Airway epithelial cell (primary cell): ENCODE data around the gene ARFRP1. TPM values are rescaled to one million over a fixed set of nuclear protein-coding genes. Genes with fewer than 3 reads are reported as not detected.

Experiments used
- total RNA-seq: library from RNA; depleted of rRNA; stranded (reverse); fragments of >200 nt; gene quantifications from 2 replicates; pipeline ENCODE4 v1.2.3, GENCODE V29; 2015

ARFRP1 gene, protein sequence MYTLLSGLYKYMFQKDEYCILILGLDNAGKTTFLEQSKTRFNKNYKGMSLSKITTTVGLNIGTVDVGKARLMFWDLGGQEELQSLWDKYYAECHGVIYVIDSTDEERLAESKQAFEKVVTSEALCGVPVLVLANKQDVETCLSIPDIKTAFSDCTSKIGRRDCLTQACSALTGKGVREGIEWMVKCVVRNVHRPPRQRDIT
- total RNA-seq, result 37.6 and 49.9 TPM in 2 replicates

DNA sequence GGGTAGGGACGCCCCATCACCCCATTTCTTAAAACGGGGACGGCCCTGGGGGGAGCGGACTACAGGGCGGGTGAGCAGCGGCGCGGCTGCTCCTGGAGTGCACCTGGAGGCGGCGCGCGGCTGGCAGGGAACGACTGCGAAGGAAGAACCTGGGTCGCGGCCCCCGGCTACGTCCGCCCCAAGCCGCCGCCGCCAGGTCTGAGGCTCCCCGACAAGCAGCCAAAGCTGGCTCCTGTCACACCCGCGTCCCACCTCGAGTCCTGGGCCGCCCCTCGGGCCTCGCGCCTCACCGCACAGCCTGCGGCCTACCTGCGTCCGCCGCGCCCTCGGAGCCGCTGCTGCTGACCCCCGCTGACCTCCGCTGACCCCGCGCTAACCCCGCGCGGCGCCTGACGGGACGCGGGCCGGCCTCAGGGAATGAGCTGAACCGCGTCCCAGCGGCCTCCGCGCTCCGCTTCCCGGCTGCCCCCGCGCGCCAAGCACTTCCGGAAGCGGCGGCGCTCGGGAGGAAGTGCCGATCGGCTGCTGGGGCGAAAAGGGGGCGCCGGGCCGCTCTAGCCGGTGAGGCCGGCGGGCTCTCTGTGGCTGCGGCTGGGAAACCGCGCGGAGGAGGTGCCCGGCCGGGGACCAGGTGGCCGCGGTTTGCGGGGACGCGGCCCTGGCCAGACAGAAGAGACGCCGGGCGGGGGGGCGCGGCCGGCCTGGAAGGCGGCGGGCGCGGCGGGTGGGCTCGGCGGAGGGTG, at the start of gene ARFRP1, which contains the start of gene ZGPAT:
Gene ARFRP1 (minus strand): TSS at position 419 of the 743 bp plus-strand sequence. CDS start 885 bp downstream, outside the sequence.
Gene ZGPAT (plus strand): TSS at position 482 of the 743 bp plus-strand sequence. CDS start 542 bp downstream, outside the sequence.

DNA sequence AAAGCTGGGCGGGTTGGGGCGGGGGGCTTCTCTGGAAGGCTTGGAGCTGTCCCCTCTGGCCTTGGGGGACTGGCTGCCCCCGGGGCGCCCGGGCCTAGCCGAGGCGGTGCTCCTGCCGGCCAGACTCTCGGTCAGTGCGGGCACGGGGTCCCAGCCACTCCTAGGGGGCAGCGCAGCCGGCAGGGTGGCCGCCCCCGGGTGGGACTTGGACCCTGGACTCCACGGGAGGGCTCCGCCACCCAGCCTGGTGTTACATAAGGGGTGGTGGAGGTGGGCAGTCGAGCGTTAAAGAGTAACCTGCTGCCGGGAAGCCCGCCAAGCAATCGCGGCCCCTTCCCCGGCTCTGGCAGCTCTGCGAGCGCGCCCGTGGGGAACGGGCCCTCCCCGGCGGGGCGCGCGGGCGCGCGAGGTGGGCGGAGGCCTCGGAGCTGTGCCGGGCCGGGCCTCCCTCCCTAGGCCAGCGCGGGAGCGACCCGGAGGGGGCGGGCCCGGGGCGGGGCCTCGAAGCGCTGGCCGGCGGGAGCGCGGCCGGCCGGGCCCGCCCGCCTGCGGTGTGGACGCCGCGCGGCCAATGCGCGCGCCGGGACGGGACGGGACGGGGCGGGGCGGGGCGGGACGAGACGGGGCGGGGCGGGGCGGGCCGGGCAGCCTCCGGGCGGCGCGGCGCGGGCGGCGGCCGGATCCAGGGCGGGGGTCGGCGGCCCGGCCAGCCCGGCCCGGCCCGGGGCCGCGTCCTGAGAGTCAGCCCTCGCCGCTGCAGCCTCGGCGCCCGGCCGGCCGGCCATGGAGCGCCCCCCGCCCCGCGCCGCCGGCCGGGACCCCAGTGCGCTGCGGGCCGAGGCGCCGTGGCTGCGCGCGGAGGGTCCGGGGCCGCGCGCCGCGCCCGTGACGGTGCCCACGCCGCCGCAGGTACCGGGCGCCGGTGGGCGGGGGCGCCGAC, 31.6 kb upstream of the ARFRP1 start, which contains the start of gene SLC2A4RG:
Gene SLC2A4RG (plus strand): TSS at position 647 of the 940 bp plus-strand sequence. CDS start 137 bp downstream, at position 784.

GRCh38 chr20:63735859-63736718, 28.3 kb upstream of the ARFRP1 start, which contains the start of gene LIME1:
Gene LIME1, plus strand, starts transcription at chr20:63736664. Its CDS starts 886 bp downstream, at chr20:63737550.

DNA sequence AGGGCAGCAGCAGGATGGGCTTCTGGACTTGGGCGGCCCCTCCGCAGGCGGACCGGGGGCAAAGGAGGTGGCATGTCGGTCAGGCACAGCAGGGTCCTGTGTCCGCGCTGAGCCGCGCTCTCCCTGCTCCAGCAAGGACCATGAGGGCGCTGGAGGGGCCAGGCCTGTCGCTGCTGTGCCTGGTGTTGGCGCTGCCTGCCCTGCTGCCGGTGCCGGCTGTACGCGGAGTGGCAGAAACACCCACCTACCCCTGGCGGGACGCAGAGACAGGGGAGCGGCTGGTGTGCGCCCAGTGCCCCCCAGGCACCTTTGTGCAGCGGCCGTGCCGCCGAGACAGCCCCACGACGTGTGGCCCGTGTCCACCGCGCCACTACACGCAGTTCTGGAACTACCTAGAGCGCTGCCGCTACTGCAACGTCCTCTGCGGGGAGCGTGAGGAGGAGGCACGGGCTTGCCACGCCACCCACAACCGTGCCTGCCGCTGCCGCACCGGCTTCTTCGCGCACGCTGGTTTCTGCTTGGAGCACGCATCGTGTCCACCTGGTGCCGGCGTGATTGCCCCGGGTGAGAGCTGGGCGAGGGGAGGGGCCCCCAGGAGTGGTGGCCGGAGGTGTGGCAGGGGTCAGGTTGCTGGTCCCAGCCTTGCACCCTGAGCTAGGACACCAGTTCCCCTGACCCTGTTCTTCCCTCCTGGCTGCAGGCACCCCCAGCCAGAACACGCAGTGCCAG, 11.0 kb downstream of the ARFRP1 start, which contains the start of gene TNFRSF6B:
Gene TNFRSF6B (plus strand): TSS at position 25 of the 729 bp plus-strand sequence. CDS start 116 bp downstream, at position 141.

GRCh38 chr20:63657937-63658748, 49.6 kb downstream of the ARFRP1 start, which contains the start of gene RTEL1:
Gene RTEL1, plus strand, starts transcription at chr20:63658312. Its CDS starts 1,091 bp downstream, at chr20:63659403.

GRCh38 chr20:63653041-63653973, 54.5 kb downstream of the ARFRP1 start, which contains the start of gene STMN3:
Gene STMN3, minus strand, starts transcription at chr20:63653424. Its CDS starts 79 bp downstream, at chr20:63653345.

Other genes starting within 250 kb of the ARFRP1 start
- gene KCNQ2, start 235.3 kb downstream of the ARFRP1 start, total RNA-seq, result not detected in 2 replicates
- gene EEF1A2, start 208.9 kb downstream of the ARFRP1 start, total RNA-seq, result 2.3 and 3.2 TPM in 2 replicates
- gene PPDPF, start 187.2 kb downstream of the ARFRP1 start, total RNA-seq, result 228 and 415 TPM in 2 replicates
- gene PTK6, start 170.6 kb downstream of the ARFRP1 start, total RNA-seq, result 0.70 and 1.2 TPM in 2 replicates
- gene SRMS, start 160.2 kb downstream of the ARFRP1 start, total RNA-seq, result 0.35 TPM in 1 of 2 replicates, not detected in the other
- 0.42 and 1.3 TPM in 2 replicates for gene FNDC11, start 153.8 kb downstream of the ARFRP1 start, total RNA-seq
- 21.7 and 26.6 TPM in 2 replicates for gene HELZ2, start 133.7 kb downstream of the ARFRP1 start, total RNA-seq
- 7.5 and 11.6 TPM in 2 replicates for gene GMEB2, start 80.9 kb downstream of the ARFRP1 start, total RNA-seq
- 4.1 and 5.6 TPM in 2 replicates for gene STMN3, start 54.6 kb downstream of the ARFRP1 start, total RNA-seq
- 12.5 and 13.0 TPM in 2 replicates for gene RTEL1, start 49.7 kb downstream of the ARFRP1 start, total RNA-seq
- gene TNFRSF6B, start 11.3 kb downstream of the ARFRP1 start, total RNA-seq, result 31.8 and 39.1 TPM in 2 replicates
- 22.0 and 35.1 TPM in 2 replicates for gene ZGPAT, start 63 bp upstream of the ARFRP1 start, total RNA-seq
- gene LIME1, start 28.7 kb upstream of the ARFRP1 start, total RNA-seq, result 6.3 and 10.9 TPM in 2 replicates
- gene SLC2A4RG, start 31.8 kb upstream of the ARFRP1 start, total RNA-seq, result 88.0 and 107 TPM in 2 replicates
- gene ZBTB46, start 123.3 kb upstream of the ARFRP1 start, total RNA-seq, result 0.42 and 0.93 TPM in 2 replicates
- not detected in 2 replicates for gene ABHD16B, start 153.5 kb upstream of the ARFRP1 start, total RNA-seq
- 85.5 and 103 TPM in 2 replicates for gene TPD52L2, start 157.3 kb upstream of the ARFRP1 start, total RNA-seq
- 70.0 and 72.2 TPM in 2 replicates for gene DNAJC5, start 187.2 kb upstream of the ARFRP1 start, total RNA-seq
- 9.5 and 23.1 TPM in 2 replicates for gene UCKL1, start 248.4 kb upstream of the ARFRP1 start, total RNA-seq